ENCODE data around the gene DSEL. TPM values are rescaled to one million over a fixed set of nuclear protein-coding genes. Genes with fewer than 3 reads are reported as not detected.

Gene DSEL
- total RNA-seq, 4 donors from 2014 or later, result 8.6 to 10.0 (median 9.1) TPM

- WGBS, result 70% methylated on average over 2 of the region's 2 CpGs
- TF ChIP-seq EP300 (IDR thresholded peaks at IDR 0.05) (no peak), POLR2A (IDR thresholded peaks at IDR 0.05; ENCODE audit: low read depth) (no peak), POLR2AphosphoS5 (IDR thresholded peaks at IDR 0.05) (no peak)
- TF ChIP-seq, protein P1, sequence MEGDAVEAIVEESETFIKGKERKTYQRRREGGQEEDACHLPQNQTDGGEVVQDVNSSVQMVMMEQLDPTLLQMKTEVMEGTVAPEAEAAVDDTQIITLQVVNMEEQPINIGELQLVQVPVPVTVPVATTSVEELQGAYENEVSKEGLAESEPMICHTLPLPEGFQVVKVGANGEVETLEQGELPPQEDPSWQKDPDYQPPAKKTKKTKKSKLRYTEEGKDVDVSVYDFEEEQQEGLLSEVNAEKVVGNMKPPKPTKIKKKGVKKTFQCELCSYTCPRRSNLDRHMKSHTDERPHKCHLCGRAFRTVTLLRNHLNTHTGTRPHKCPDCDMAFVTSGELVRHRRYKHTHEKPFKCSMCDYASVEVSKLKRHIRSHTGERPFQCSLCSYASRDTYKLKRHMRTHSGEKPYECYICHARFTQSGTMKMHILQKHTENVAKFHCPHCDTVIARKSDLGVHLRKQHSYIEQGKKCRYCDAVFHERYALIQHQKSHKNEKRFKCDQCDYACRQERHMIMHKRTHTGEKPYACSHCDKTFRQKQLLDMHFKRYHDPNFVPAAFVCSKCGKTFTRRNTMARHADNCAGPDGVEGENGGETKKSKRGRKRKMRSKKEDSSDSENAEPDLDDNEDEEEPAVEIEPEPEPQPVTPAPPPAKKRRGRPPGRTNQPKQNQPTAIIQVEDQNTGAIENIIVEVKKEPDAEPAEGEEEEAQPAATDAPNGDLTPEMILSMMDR (IDR thresholded peaks at IDR 0.05), result no peak
- H3K36me3 ChIP-seq, result no peaks in the 10 kb centered on the region
- intact Hi-C loops (cut with DNase I), result no loop called here
- no peaks in the 10 kb centered on the region for H3K27me3 ChIP-seq
- H3K9me3 ChIP-seq, result no peaks in the 10 kb centered on the region
- no peak overlapping the region for H3K4me3 ChIP-seq
- H3K27ac ChIP-seq (replicated peaks in 1 of 4), result no peak overlapping the region
- H3K4me1 ChIP-seq, result peaks cover 0 to 10% (median 3%) of the 10 kb centered on the region in 4 donors
- no peak for DNase-seq (ENCODE audit: extremely low spot score)
Observed at GRCh38 chr18:67477522-67477921, 39.0 kb downstream of the DSEL start.

DNA sequence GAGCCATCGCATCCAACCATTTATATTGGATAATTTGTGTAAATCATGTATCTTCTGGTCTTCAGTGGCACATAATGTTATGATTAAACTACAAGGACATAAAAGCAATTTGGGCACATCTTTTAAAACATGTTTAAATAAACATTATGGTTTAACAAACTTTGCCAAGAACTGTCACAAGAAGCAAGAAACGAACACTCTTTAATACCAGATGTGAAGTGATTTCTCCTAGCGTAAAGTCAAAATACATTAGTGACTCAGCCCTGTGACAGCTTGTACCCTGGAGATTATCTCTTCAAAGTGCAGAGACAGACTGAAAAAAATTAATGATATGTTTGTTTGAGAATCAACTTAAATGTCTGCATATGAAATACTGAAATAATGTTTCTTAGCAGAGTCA lies 39.9 kb downstream of the DSEL start:
- WGBS, result 35% methylated on average over 3 of the region's 3 CpGs
- no peak for DNase-seq (ENCODE audit: extremely low spot score)
- Histone ChIP-seq H3K4me3 (no peak overlapping the region), H3K4me1 (peaks cover 0 to 10% (median 3%) of the 10 kb centered on the region in 4 donors), H3K36me3 (no peaks in the 10 kb centered on the region), H3K9me3 (no peaks in the 10 kb centered on the region), H3K27ac (replicated peaks in 1 of 4) (no peak overlapping the region), H3K27me3 (no peaks in the 10 kb centered on the region)
- TF ChIP-seq POLR2A (IDR thresholded peaks at IDR 0.05; ENCODE audit: low read depth) (no peak), POLR2AphosphoS5 (IDR thresholded peaks at IDR 0.05) (no peak), EP300 (IDR thresholded peaks at IDR 0.05) (no peak)
- TF ChIP-seq, protein P1 (IDR thresholded peaks at IDR 0.05), result no peak
- intact Hi-C loops (cut with DNase I), result no loop called here

DNA sequence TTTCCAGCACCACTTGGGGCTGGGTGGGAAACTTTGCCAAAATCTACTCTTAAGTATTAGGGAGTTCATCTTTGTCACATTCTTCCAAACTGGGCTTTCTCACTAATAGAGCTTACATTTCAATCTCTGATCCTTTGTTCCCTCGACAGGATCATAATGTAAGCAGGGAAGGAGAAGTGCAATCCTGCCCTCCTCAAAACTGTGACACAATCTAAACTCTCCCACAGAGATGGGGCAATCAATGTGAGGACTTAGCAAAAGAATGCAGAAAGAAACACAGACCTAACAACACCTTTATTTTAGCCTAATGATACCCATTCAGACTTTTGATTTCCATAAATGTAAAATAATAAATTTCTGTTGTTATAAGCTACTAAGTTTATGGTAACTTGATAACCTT lies 40.8 kb downstream of the DSEL start:
- H3K9me3 ChIP-seq, result no peaks in the 10 kb centered on the region
- no peak overlapping the region for H3K27ac ChIP-seq (replicated peaks in 1 of 4)
- no peak for TF ChIP-seq POLR2AphosphoS5 (IDR thresholded peaks at IDR 0.05)
- TF ChIP-seq POLR2A (IDR thresholded peaks at IDR 0.05; ENCODE audit: low read depth), result no peak
- no peaks in the 10 kb centered on the region for H3K27me3 ChIP-seq
- peaks cover 0 to 10% (median 3%) of the 10 kb centered on the region in 4 donors for H3K4me1 ChIP-seq
- WGBS, result 45% methylated on average over 1 of the region's 1 CpG
- DNase-seq (ENCODE audit: extremely low spot score), result no peak
- intact Hi-C loops (cut with DNase I), result no loop called here
- H3K4me3 ChIP-seq, result no peak overlapping the region
- H3K36me3 ChIP-seq, result no peaks in the 10 kb centered on the region

GRCh38 chr18:67468038-67468437 lies 48.5 kb downstream of the DSEL start:
- H3K4me1 ChIP-seq, result no peaks in the 10 kb centered on the region
- no peak for TF ChIP-seq EP300 (IDR thresholded peaks at IDR 0.05)
- TF ChIP-seq, protein P1 (IDR thresholded peaks at IDR 0.05), result no peak
- no peak for TF ChIP-seq POLR2AphosphoS5 (IDR thresholded peaks at IDR 0.05)
- no peak for TF ChIP-seq POLR2A (IDR thresholded peaks at IDR 0.05; ENCODE audit: low read depth)
- no peak overlapping the region for H3K27ac ChIP-seq (replicated peaks in 1 of 4)
- no peaks in the 10 kb centered on the region for H3K9me3 ChIP-seq
- DNase-seq (ENCODE audit: extremely low spot score), result no peak
- no peak overlapping the region for H3K4me3 ChIP-seq
- intact Hi-C loops (cut with DNase I), result no loop called here
- no peaks in the 10 kb centered on the region for H3K27me3 ChIP-seq
- H3K36me3 ChIP-seq, result no peaks in the 10 kb centered on the region

DNA sequence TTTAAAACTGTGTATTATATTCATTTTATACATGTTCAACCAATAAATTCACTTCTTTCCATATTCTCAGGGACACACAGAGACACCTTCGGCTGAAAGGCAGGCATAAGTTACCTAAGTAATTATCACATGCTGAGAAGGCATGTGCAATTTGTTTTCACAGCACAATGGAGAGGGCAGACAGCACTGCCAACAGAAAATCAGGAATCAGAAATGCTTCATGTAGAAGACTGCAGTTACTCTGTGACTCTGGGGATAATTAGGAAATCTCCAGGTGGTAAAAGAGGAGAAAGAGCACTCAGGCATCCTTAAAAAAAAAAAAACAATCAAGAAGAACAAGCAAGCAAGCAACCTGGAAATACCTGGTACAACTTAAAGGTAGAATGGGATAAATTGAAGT lies 49.3 kb downstream of the DSEL start:
- 60% methylated on average over 1 of the region's 1 CpG for WGBS
- H3K9me3 ChIP-seq, result no peaks in the 10 kb centered on the region
- H3K27me3 ChIP-seq, result no peaks in the 10 kb centered on the region
- H3K27ac ChIP-seq (replicated peaks in 1 of 4), result no peak overlapping the region
- no peak for DNase-seq (ENCODE audit: extremely low spot score)
- H3K4me1 ChIP-seq, result no peaks in the 10 kb centered on the region
- intact Hi-C loops (cut with DNase I), result no loop called here
- TF ChIP-seq POLR2AphosphoS5 (IDR thresholded peaks at IDR 0.05) (no peak), EP300 (IDR thresholded peaks at IDR 0.05) (no peak), POLR2A (IDR thresholded peaks at IDR 0.05; ENCODE audit: low read depth) (no peak)
- TF ChIP-seq, protein P1 (IDR thresholded peaks at IDR 0.05), result no peak
- H3K4me3 ChIP-seq, result no peak overlapping the region
- H3K36me3 ChIP-seq, result no peaks in the 10 kb centered on the region
